ENCODE measurements around the gene PMEPA1.

GRCh38 chr20:57663681-57664451, 45.9 kb downstream of the PMEPA1 start:
- TF ChIP-seq CTCF (IDR thresholded peaks at IDR 0.05; ENCODE audit: low read depth, low read length) = no peak
- TF ChIP-seq EZH2phosphoT487 (IDR thresholded peaks at IDR 0.05; ENCODE audit: low read depth) = no peak

Data from OCI-LY3 (cell line).